ENCODE results near the gene ANKFY1. TPM values are rescaled to one million over a fixed set of nuclear protein-coding genes. Genes with fewer than 3 reads are reported as not detected.
A peak's percentile ranks its signal among the peaks of the same experiment; 100 is the strongest.

Gene ANKFY1
- total RNA-seq, 1 donor from 2014 or later = 17.0 TPM

DNA sequence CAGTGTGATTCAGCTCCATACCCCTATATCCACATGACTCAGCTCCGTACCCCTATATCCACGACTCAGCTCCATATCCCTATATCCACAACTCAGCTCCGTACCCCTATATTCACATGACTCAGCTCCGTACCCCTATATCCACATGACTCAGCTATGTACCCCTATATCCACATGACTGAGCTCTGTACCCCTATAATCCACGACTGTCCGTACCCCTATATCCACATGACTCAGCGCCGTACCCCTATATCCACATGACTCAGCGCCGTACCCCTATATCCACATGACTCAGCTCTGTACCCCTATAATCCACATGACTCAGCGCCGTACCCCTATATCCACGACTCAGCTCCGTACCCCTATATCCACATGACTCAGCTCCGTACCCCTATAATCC lies 104.0 kb downstream of the ANKFY1 start:
- DNase-seq (ENCODE audit: low read depth) = no peak

- DNase-seq (ENCODE audit: low read depth) = no peak
Measured at GRCh38 chr17:4157618-4158333, 106.0 kb downstream of the ANKFY1 start.

DNA sequence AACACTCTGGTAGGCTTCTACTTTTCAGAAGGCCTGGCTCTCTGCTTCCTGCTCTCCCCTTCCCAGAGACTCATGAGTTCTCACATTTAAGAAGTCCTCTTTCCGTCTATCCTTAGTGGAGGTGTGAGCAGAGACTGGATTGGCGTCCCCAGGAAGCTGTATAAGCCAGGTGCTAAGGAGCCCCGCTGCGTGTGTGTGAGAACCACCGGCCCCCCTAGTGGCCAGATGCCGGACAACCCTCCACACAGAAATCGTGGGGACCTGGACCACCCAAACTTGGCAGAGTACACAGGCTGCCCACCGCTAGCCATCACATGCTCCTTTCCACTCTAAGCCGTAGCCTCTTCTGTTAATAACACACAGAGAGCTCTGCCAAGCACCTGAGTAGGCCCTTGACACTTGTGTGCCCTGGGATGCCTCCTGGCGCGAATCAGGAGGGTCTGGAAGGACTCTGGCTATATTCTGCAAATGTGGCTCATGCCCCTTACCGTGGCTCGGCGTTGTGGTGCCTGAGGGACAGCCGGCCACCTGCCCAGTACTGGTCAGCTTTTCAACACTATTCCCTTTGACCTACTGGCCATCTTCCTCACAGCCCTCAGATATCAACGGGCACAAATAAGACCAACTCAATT lies 106.9 kb downstream of the ANKFY1 start:
- DNase-seq (ENCODE audit: low read depth) = no peak

DNA sequence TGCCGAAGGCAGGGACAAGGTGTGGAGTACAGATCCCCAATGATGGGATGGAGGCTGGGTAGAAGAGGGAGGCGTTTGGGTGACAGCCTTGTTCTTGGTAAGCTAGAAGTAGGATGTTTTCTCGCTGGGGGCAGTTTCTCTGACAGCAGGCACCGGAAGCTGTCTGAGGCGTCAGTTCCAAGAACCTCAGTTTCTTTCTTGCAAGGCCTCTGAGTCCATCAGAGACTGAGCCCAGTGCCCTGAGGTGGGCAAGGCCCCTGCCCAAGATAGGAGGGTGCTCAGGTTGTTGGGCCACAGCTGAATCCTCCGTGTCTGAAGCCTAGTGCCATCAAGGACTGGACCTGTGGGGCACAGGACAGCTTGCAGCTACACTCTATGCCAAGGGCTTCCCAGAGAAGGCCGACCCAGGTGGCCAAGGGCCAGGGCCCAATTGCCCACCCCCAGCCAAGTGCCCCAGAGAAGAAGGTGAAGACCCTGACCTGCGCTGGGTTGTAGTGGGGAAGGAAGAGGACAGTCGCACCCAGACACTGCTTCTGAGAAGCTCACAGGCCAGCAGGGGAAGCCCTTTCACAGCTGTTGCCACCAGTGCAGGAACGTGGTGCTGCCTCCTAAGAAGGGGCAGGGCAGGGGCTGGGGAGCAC lies 107.7 kb downstream of the ANKFY1 start:
- no peak for DNase-seq (ENCODE audit: low read depth)

DNA sequence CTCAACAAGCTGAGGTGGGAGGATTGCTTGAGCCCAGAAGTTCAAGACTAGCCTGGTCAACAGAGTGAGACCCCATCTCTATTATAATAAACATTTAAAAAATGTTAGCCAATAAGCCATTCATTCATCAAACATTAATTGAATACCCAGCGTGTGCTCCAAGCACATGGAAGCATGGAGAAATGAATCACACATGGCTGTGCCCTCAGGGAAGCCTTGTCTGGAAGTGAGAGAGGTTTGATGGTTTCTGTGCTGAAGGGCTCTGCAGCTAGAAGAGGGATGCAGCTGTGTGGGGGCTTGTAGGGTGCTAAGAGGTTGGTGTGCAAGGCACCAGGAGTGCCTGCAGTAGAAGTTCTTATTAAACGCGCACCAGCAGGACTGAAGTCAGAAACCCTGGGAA lies 109.6 kb downstream of the ANKFY1 start:
- DNase-seq (ENCODE audit: low read depth) = no peak

DNA sequence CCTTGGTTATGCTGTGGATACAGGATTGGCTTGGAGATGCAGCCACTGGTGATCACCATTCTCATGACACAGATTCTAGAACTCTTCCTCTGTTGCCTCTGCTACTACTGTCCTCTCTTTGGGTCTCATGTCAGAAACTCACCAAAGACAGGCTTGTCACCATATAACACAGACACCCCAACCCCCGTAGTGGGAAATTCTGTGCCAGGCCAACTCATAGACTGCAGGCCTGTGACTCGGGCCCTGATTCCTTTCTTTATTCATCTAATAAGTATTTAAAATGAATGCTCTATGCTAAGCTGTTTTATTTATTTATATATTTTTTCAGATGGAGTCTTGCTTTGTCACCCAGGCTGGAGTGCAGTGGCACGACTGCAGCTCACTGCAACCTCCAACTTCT lies 111.3 kb downstream of the ANKFY1 start:
- DNase-seq (ENCODE audit: low read depth) = no peak

DNA sequence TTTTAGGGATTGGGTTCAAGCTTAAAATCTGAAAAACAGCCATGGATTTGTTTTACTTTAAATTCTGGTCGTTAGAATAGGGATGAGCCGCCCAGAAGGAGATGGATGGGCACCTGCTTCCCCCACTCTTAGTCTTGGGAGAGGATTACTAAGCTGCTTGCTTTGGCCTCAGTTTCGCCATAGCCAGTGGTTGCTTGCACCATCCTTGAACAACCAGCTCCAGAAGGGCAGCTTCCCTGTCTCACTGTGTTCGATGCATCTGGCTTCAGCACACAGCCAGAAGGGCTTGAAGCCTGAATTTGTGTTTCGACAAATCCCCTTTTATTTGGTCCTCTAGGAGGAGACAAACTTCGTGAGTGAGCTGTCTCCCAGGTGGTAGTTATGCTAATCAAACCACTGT lies 113.7 kb downstream of the ANKFY1 start:
- DNase-seq (ENCODE audit: low read depth) = no peak

DNA sequence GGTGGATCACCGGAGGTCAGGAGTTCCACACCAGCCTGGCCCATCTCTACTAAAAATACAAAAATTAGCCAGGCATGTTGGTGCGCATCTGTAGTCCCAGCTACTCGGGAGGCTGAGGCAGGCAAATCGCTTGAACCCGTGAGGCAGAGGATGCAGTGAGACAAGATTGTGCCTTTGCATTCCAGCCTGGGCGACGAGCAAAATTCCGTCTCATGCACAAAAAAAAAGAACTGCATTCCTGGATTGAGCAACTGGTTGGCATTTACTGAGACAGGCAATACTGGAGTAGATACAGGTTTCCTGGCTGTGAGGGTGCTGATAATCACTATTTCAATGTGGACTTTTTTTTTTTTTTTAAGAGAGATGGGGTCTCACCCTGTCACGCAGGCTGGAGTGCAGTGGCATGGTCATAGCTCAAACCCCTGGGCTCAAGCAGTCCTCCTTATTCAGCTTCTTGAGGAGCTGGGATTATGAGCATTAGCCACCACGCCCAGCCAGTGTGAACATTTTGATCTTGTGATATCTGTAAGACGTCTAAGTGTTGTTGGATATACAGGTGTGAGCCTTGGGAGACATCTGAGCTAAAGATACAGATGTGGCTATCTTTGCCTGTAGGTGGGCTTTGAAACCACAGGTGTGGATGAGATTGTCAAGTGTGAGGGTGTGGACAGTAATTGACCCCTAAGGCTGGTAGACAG lies 115.0 kb downstream of the ANKFY1 start:
- no peak for DNase-seq (ENCODE audit: low read depth)

DNA sequence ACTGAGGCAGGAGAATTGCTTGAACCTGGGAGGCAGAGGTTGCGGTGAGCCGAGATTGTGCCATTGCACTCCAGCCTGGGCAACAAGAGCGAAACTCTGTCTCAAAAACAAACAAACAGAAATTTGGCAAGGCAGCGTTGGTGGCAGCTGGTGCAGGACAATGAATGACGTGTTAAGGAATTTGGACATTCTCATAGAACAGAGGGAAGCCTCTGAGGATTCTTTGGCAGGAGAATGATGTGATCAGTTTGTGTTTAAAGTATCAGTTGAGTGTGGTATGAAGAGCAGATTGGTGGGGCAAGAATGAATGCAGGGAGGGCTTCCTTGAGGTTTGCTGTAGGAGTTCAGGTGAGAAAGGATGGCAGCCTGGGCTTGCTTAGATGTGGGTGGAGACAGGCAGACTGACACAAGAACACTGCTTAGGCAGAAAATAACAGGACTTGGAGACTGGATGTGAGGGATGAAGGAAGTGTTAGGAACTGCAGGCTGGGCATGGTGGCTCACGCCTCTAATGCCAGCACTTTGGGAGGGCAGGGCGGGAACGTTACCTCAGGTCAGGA lies 115.9 kb downstream of the ANKFY1 start:
- DNase-seq (ENCODE audit: low read depth) = peak; percentile 66

DNA sequence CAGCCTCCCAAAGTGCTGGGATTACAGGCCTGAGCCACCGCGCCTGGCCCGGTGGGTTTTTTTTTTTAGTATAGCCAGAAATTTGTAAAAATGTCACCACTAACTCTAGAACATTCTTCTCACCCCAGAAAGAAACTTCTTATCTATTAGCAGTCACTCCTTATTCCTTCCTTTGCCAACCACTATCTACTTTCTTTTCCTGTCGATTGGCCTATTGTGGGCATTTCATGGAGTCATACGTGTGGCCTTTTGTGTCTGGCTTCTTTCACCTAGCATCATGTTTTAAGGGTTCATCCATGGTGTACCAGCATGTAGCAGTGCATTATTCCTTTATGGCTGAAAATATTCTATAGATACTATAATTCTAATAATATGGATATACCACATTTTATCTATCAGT lies 117.1 kb downstream of the ANKFY1 start:
- DNase-seq (ENCODE audit: low read depth) = no peak

- no peak for DNase-seq (ENCODE audit: low read depth)
Measured at GRCh38 chr17:4144422-4144747, 119.4 kb downstream of the ANKFY1 start.

DNA sequence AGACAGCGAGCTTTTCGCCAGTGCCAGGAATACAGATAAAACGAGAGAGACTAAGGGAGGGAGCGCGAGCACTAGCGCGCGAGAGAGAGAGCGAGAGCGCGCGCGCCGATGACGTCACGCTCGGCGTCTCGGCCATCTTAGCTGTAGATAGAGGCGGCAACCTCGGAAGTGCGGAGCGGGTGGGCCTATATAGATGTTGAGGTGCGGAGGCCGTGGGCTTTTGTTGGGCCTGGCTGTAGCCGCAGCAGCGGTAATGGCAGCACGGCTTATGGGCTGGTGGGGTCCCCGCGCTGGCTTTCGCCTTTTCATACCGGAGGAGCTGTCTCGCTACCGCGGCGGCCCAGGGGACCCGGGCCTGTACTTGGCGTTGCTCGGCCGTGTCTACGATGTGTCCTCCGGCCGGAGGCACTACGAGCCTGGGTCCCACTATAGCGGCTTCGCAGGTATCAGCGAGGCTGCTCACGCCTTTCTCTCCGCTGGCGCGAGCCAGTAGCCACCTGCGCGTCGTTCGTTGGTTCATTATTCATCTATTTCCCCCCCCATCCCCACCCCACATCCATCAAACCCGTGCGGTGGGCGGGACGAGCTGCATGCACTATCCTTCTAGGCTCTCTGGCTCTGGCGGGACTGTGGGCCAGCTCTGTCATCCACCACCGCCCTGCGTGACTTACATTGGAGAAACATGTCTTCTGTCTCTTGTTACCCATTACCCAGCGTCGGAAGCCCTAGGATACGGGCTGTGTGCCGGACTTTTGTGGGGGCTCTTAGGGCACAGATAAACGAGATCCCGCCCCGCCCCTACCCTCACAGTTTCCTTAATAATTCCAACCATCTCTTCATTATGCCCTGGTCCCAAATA lies 120.0 kb downstream of the ANKFY1 start:
- peak; percentile 91 for DNase-seq (ENCODE audit: low read depth)

GRCh38 chr17:4142107-4142900 lies 121.5 kb downstream of the ANKFY1 start:
- DNase-seq (ENCODE audit: low read depth) = no peak

- DNase-seq (ENCODE audit: low read depth) = no peak
Measured at GRCh38 chr17:4140125-4140524, 123.7 kb downstream of the ANKFY1 start.

- DNase-seq (ENCODE audit: low read depth) = peak; percentile 68
Measured at GRCh38 chr17:4138906-4139526, 124.8 kb downstream of the ANKFY1 start.

DNA sequence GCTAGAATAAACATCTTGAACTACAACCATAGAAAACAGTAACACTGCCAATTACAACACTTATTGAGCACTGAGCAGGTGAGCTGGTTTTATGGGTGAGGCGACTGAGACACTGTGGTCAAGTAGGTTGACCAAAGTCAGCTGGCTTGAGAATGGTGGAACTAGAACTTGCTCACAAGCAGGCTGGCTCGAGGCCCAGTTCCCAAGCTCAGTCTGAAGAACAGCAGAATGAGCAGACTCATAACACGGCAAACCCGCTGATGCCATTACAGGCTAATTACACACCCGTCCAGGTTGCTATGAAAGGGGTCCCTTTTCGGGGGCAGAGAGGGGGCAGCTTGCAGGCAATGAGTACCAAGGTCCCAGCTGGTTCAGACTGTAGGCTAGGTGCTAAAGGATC lies 127.4 kb downstream of the ANKFY1 start:
- DNase-seq (ENCODE audit: low read depth) = peak; percentile 91

- DNase-seq (ENCODE audit: low read depth) = no peak
Measured at GRCh38 chr17:4135489-4135888, 128.3 kb downstream of the ANKFY1 start.

- no peak for DNase-seq (ENCODE audit: low read depth)
Measured at GRCh38 chr17:4134721-4135120, 129.1 kb downstream of the ANKFY1 start.

DNA sequence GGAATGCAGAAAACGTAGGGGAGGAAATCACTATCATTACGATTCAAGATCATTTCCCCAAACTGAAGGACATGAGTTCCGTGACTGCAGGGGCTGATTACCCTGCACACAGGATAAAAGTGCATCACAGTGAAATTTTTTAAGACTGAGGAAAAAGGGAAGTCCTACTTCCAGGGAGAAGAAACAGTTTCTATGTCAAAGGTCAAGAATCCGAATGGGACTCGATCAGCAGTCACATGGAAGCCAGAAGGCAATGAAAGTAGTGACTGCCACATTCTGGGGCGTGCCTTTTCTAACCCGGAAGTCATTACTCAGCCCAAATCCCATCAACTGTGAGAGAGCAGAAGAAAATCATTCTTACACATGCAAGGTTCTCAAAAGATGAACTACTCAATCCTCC lies 133.1 kb downstream of the ANKFY1 start:
- no peak for DNase-seq (ENCODE audit: low read depth)

GRCh38 chr17:4127555-4127954 lies 136.2 kb downstream of the ANKFY1 start:
- DNase-seq (ENCODE audit: low read depth) = no peak

Measured in myocyte (in vitro differentiated cells).